ENCODE data around the gene CTLA4.

- TF ChIP-seq POLR2A (IDR thresholded peaks at IDR 0.05) (no peak), CTCF (IDR thresholded peaks at IDR 0.05) (no peak)
Measured at GRCh38 chr2:203873921-203874631, 6.5 kb downstream of the CTLA4 start.
